Right atrium auricular region (tissue), 2 donors: ENCODE results near the gene CDCP1. TPM values are rescaled to one million over a fixed set of nuclear protein-coding genes. Genes with fewer than 3 reads are reported as not detected.

ENCODE experiments used
- DNase-seq: peaks from one replicate; pipeline ENCODE4 v3.0.0-alpha.2; 2019; ENCODE audit warnings: low spot score
- H3K27ac ChIP-seq, 2 donors: fragments of 200-600 bp; sonication (generic); 1 replicate in 1 of 2; 2 replicates in 1 of 2; pipeline ENCODE4 v1.5.1; 2016 to 2019
- H3K27me3 ChIP-seq, 2 donors: fragments of 200-600 bp; sonication (generic); one replicate each; pipeline versions ENCODE4 v1.5.1 to v1.6.0; 2017 to 2019
- H3K36me3 ChIP-seq: fragments of 200-600 bp; sonication (generic); one replicate; pipeline ENCODE4 v1.5.1; 2016
- H3K4me1 ChIP-seq, 2 donors: fragments of 200-600 bp; sonication (generic); one replicate each; pipeline versions ENCODE4 v1.5.1 to v1.6.0; 2017 to 2019
- H3K4me3 ChIP-seq, 2 donors: fragments of 200-600 bp; sonication (generic); 1 replicate in 1 of 2; 2 replicates in 1 of 2; pipeline ENCODE4 v1.5.1; 2017 to 2019; ENCODE audit warnings: mild to moderate bottlenecking in 1 of 2, moderate library complexity in 1 of 2
- H3K9me3 ChIP-seq, 2 donors: fragments of 200-600 bp; sonication (generic); one replicate each; pipeline ENCODE4 v1.5.1; 2019
- total RNA-seq, 2 donors: library from RNA; depleted of rRNA; stranded (reverse); fragments of >200 nt; gene quantifications; one replicate each; pipeline ENCODE4 v1.1.0, GENCODE V29; 2016
- TF ChIP-seq, protein P1 (sequence below), 2 donors: fragments of 200-600 bp; sonication (generic); IDR thresholded peaks; one replicate each; pipeline ENCODE4 v1.5.1; 2019; ENCODE audit warnings: antibody characterized with exemption in 2 of 2

The CDCP1 gene
- total RNA-seq, 2 donors from 2014 or later, result 0.48 to 2.8 TPM

GRCh38 chr3:45164056-45164455 is 17.9 kb upstream of the CDCP1 start:
- Histone ChIP-seq H3K4me1 (peaks cover 0 to 15% of the 10 kb centered on the region in 2 donors), H3K27ac (no peak overlapping the region), H3K27me3 (no peaks in the 10 kb centered on the region), H3K4me3 (no peak overlapping the region), H3K36me3 (no peaks in the 10 kb centered on the region), H3K9me3 (no peaks in the 10 kb centered on the region)
- DNase-seq, result no peak
- TF ChIP-seq, protein P1, sequence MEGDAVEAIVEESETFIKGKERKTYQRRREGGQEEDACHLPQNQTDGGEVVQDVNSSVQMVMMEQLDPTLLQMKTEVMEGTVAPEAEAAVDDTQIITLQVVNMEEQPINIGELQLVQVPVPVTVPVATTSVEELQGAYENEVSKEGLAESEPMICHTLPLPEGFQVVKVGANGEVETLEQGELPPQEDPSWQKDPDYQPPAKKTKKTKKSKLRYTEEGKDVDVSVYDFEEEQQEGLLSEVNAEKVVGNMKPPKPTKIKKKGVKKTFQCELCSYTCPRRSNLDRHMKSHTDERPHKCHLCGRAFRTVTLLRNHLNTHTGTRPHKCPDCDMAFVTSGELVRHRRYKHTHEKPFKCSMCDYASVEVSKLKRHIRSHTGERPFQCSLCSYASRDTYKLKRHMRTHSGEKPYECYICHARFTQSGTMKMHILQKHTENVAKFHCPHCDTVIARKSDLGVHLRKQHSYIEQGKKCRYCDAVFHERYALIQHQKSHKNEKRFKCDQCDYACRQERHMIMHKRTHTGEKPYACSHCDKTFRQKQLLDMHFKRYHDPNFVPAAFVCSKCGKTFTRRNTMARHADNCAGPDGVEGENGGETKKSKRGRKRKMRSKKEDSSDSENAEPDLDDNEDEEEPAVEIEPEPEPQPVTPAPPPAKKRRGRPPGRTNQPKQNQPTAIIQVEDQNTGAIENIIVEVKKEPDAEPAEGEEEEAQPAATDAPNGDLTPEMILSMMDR (IDR thresholded peaks at IDR 0.05), result no peak

- H3K9me3 ChIP-seq, result no peaks in the 10 kb centered on the region
- TF ChIP-seq, protein P1 (IDR thresholded peaks at IDR 0.05), result no peak
- H3K4me3 ChIP-seq, result no peak overlapping the region
- H3K4me1 ChIP-seq, result peaks cover 0 to 15% of the 10 kb centered on the region in 2 donors
- H3K36me3 ChIP-seq, result no peaks in the 10 kb centered on the region
- DNase-seq, result no peak
- H3K27me3 ChIP-seq, result no peaks in the 10 kb centered on the region
- H3K27ac ChIP-seq, result no peak overlapping the region
Measured at GRCh38 chr3:45163481-45163880, 17.3 kb upstream of the CDCP1 start.

- H3K4me3 ChIP-seq, result no peak overlapping the region
- DNase-seq, result no peak
- no peaks in the 10 kb centered on the region for H3K36me3 ChIP-seq
- H3K9me3 ChIP-seq, result peaks cover 4 to 8% of the 10 kb centered on the region in 2 donors
- TF ChIP-seq, protein P1 (IDR thresholded peaks at IDR 0.05), result no peak
- H3K4me1 ChIP-seq, result no peaks in the 10 kb centered on the region
- no peaks in the 10 kb centered on the region for H3K27me3 ChIP-seq
- no peak overlapping the region for H3K27ac ChIP-seq
Measured at GRCh38 chr3:45154641-45155147, 8.5 kb upstream of the CDCP1 start.

- Histone ChIP-seq H3K27ac (no peak overlapping the region), H3K4me1 (no peaks in the 10 kb centered on the region), H3K9me3 (peaks cover 4 to 8% of the 10 kb centered on the region in 2 donors), H3K27me3 (no peaks in the 10 kb centered on the region), H3K36me3 (no peaks in the 10 kb centered on the region), H3K4me3 (no peak overlapping the region)
- DNase-seq, result no peak
- TF ChIP-seq, protein P1 (IDR thresholded peaks at IDR 0.05), result no peak
Measured at GRCh38 chr3:45153658-45154437, 7.7 kb upstream of the CDCP1 start.

DNA sequence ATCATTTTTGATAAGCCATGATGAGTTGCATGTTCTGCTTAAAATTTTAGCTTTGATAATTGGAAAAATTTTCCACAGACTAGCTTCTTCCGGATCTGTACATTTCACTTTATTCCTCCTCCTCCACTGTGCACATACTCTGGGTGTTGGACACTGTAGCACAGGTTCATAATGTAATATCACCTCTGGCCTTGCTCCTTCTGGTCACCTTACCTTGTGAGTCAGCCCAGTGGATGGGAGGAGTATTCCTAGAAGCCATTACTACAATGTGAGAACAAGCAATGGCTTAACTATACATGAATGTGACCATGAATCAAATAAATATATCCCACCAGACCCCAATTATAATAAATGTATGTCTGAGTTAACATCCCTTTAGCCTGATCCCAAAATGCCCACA is 6.1 kb upstream of the CDCP1 start:
- Histone ChIP-seq H3K9me3 (peaks cover 4 to 8% of the 10 kb centered on the region in 2 donors), H3K4me3 (no peak overlapping the region), H3K27me3 (no peaks in the 10 kb centered on the region), H3K27ac (no peak overlapping the region), H3K36me3 (no peaks in the 10 kb centered on the region), H3K4me1 (no peaks in the 10 kb centered on the region)
- no peak for DNase-seq
- TF ChIP-seq, protein P1 (IDR thresholded peaks at IDR 0.05), result no peak
